SHP77 (cell line): ENCODE data around the gene ZNF622.
"Not testable (repeated sequence)": the region's sequence is repeated elsewhere in the genome, so short reads cannot be mapped to it uniquely, and the experiment has no call there.

Experiments
- DNase-seq, 2 experiments: peaks; one replicate each; lab custom pipeline; 2025; lab: John Stamatoyannopoulos, UW

ZNF622 gene

GRCh38 chr5:16480144-16480543 lies 14.5 kb upstream of the ZNF622 start:
- no peak for DNase-seq

GRCh38 chr5:16477541-16477940 lies 11.9 kb upstream of the ZNF622 start:
- no peak for DNase-seq

GRCh38 chr5:16476417-16476816 lies 10.8 kb upstream of the ZNF622 start:
- not testable (repeated sequence) for DNase-seq

- DNase-seq, result no peak
These were observed 5.8 kb upstream of the ZNF622 start for GRCh38 chr5:16471387-16471786.

GRCh38 chr5:16467363-16468219 lies 2.0 kb upstream of the ZNF622 start:
- no peak for DNase-seq

GRCh38 chr5:16464664-16465543 lies 696 bp downstream of the ZNF622 start:
- DNase-seq, result peak in 1 of 2 experiments; percentile 54

GRCh38 chr5:16464231-16464630 lies 1.4 kb downstream of the ZNF622 start:
- no peak for DNase-seq

GRCh38 chr5:16461782-16462181 lies 3.8 kb downstream of the ZNF622 start:
- peak; percentile 56 for DNase-seq

- DNase-seq, result no peak
These were observed 4.6 kb downstream of the ZNF622 start for GRCh38 chr5:16461026-16461425.

- DNase-seq, result no peak
These were observed 6.1 kb downstream of the ZNF622 start for GRCh38 chr5:16459451-16459850.

GRCh38 chr5:16457853-16458252 lies 7.7 kb downstream of the ZNF622 start:
- DNase-seq, result no peak

GRCh38 chr5:16457451-16457850 lies 8.1 kb downstream of the ZNF622 start:
- peak in 1 of 2 experiments; percentile 17 for DNase-seq

- peak; percentile 77 to 90 for DNase-seq
These were observed 9.3 kb downstream of the ZNF622 start for GRCh38 chr5:16456103-16456832.

- no peak for DNase-seq
These were observed 9.9 kb downstream of the ZNF622 start for GRCh38 chr5:16455668-16456067.

- no peak for DNase-seq
These were observed 10.9 kb downstream of the ZNF622 start for GRCh38 chr5:16454686-16455085.

GRCh38 chr5:16453609-16454008 lies 12.0 kb downstream of the ZNF622 start:
- peak; percentile 61 to 63 for DNase-seq

- DNase-seq, result no peak
These were observed 15.4 kb downstream of the ZNF622 start for GRCh38 chr5:16450163-16450562.

GRCh38 chr5:16446993-16447392 lies 18.6 kb downstream of the ZNF622 start:
- no peak for DNase-seq

- DNase-seq, result no peak
These were observed 27.6 kb downstream of the ZNF622 start for GRCh38 chr5:16437977-16438376.

GRCh38 chr5:16436065-16436682 lies 29.4 kb downstream of the ZNF622 start:
- not testable (repeated sequence) for DNase-seq

- no peak for DNase-seq
These were observed 34.1 kb downstream of the ZNF622 start for GRCh38 chr5:16431490-16431889.
